ENCODE measurements around the gene CDH24. TPM values are rescaled to one million over a fixed set of nuclear protein-coding genes. Genes with fewer than 3 reads are reported as not detected.
A peak's percentile ranks its signal among the peaks of the same experiment; 100 is the strongest.

CDH24 gene
- total and polyA plus RNA-seq, 2 of the 8 experiments (the other 6 are each of a cell fraction or from before 2014, with no cell fraction given) = 18.1 to 27.6 TPM

GRCh38 chr14:23047034-23047634 is 10.2 kb downstream of the CDH24 start:
- no peak for DNase-seq (ENCODE audit: low read depth in 1 of 2, low spot score in 2 of 2)
- Histone ChIP-seq H3K4ac (replicated peaks; ENCODE audit: insufficient read length, low read depth, low read length) (no peak overlapping the region), H3K9me3 (ENCODE audit: insufficient read depth in 2 of 2, low read depth in 1 of 2, low read length in 1 of 2) (no peaks in the 10 kb centered on the region), H2AK5ac (ENCODE audit: low read depth, low read length) (no peak overlapping the region), H4K91ac (replicated peaks; ENCODE audit: insufficient read length, low read length) (no peak overlapping the region), H2BK20ac (ENCODE audit: low read length) (no peak overlapping the region), H3K79me1 (ENCODE audit: low read depth, low read length) (no peaks in the 10 kb centered on the region; the same call in 1 of the 2 replicates), H4K20me1 (replicated peaks in 1 of 2; ENCODE audit: control insufficient read depth in 1 of 2, insufficient read depth in 2 of 2, low read length in 2 of 2) (no peaks in the 10 kb centered on the region), H3K4me2 (ENCODE audit: insufficient read depth in 1 of 2, low read depth in 2 of 2, low read length in 2 of 2) (no peak overlapping the region), H3K27ac (ENCODE audit: low read depth, low read length) (no peak overlapping the region), H3K4me3 (ENCODE audit: extremely low read depth in 1 of 4, insufficient read depth in 2 of 4, low read depth in 3 of 4, low read length in 4 of 4) (no peak overlapping the region), H2BK12ac (ENCODE audit: low read depth, low read length) (no peak overlapping the region), H3K4me1 (replicated peaks in 1 of 4; ENCODE audit: control insufficient read depth in 3 of 4, insufficient read depth in 4 of 4, low read length in 3 of 4) (peaks cover 0 to 7% (median 0%) of the 10 kb centered on the region in 4 experiments; a peak in 1 of 7 replicates), H3K23ac (ENCODE audit: insufficient read length) (no peak overlapping the region), H2BK120ac (replicated peaks; ENCODE audit: low read depth, low read length) (no peak overlapping the region), H3K18ac (ENCODE audit: extremely low read depth, low read length) (no peak overlapping the region), H2BK5ac (ENCODE audit: low read depth, low read length) (0 out of 2 replicates have a peak overlapping the region, but pooled peaks have one; percentile 39), H4K8ac (ENCODE audit: extremely low read depth, insufficient read depth, low read length) (peak overlapping the region; percentile 53; the same call in 1 of the 2 replicates), H3K36me3 (ENCODE audit: control insufficient read depth in 2 of 4, insufficient read depth in 4 of 4, low read length in 3 of 4) (peaks cover 0 to 10% (median 3%) of the 10 kb centered on the region in 4 experiments; a peak in 5 of 8 replicates), H3K27me3 (replicated peaks in 1 of 4; ENCODE audit: control insufficient read depth in 3 of 4, extremely low read depth in 1 of 4, insufficient read depth in 3 of 4, low read length in 3 of 4) (no peaks in the 10 kb centered on the region), H3K14ac (ENCODE audit: insufficient read length) (no peak overlapping the region), H3K23me2 (ENCODE audit: low read depth, low read length) (no peaks in the 10 kb centered on the region), H3K9ac (replicated peaks in 1 of 4; ENCODE audit: extremely low read depth in 1 of 4, low read depth in 3 of 4, low read length in 3 of 4) (no peak overlapping the region), H2BK15ac (ENCODE audit: low read length) (no peak overlapping the region), H4K5ac (ENCODE audit: insufficient read length, low read depth, low read length) (no peak overlapping the region), H3K79me2 (ENCODE audit: control insufficient read depth in 1 of 2, insufficient read depth in 2 of 2, low read length in 2 of 2) (no peaks in the 10 kb centered on the region), H3K56ac (replicated peaks; ENCODE audit: insufficient read length, low read depth, low read length) (no peak overlapping the region), H2AFZ (ENCODE audit: low read length) (no peak overlapping the region)
- POLR2A ChIA-PET (ENCODE audit: partially characterized antibody) = interaction anchor here (0.8 to 2.4 kb wide), 7 partner anchors 10 to 66 kb away, joined by 3 to 13 read pairs (median 4); partner anchors contain the start of genes ACIN1 and C14orf119
- 66% methylated on average over 5 of the region's 6 CpGs; no CpG with 5 or more reads in 1 of the 2 experiments for WGBS, 2 experiments (ENCODE audit: extremely low coverage in 1 of 2, insufficient coverage in 1 of 2, insufficient read length in 1 of 2, insufficient replicate concordance in 2 of 2, low coverage in 1 of 2, low lambda C conversion rate in 2 of 2, missing lambda C conversion rate in 1 of 2)
- FAIRE-seq = no peak
- CTCF ChIA-PET (ENCODE audit: partially characterized antibody) = interaction anchor here (0.6 to 29.2 kb wide), 7 partner anchors 9 to 117 kb away, joined by 3 to 785 read pairs (median 5); partner anchors contain the start of gene AJUBA
- no peak for TF ChIP-seq CHD1 (IDR thresholded peaks at IDR 0.05; ENCODE audit: low read depth, low read length)
- no peak for TF ChIP-seq MAX (IDR thresholded peaks at IDR 0.05)
- TF ChIP-seq MAFK (IDR thresholded peaks at IDR 0.05; ENCODE audit: low read depth, low read length) = no peak
- no peak for TF ChIP-seq SIX5 (IDR thresholded peaks at IDR 0.05; ENCODE audit: low read depth, low read length)
- TF ChIP-seq CREB1 (IDR thresholded peaks at IDR 0.05) = no peak
- no peak for TF ChIP-seq CBX8 (IDR thresholded peaks at IDR 0.05; ENCODE audit: borderline replicate concordance, low read depth, low read length)
- no peak for TF ChIP-seq SP4 (IDR thresholded peaks at IDR 0.05; ENCODE audit: low read length)
- TF ChIP-seq CTBP2 (IDR thresholded peaks at IDR 0.05; ENCODE audit: borderline replicate concordance, insufficient read depth, insufficient read length, low read length) = no peak
- TF ChIP-seq HDAC6 (IDR thresholded peaks at IDR 0.05; ENCODE audit: low read depth, low read length) = no peak
- TF ChIP-seq YY1 (IDR thresholded peaks at IDR 0.05; ENCODE audit: low read depth, low read length) = no peak
- TF ChIP-seq KDM5A (IDR thresholded peaks at IDR 0.05; ENCODE audit: low read length) = no peak
- TF ChIP-seq JUND (IDR thresholded peaks at IDR 0.05; ENCODE audit: low read length) = no peak
- no peak for TF ChIP-seq POU5F1 (IDR thresholded peaks at IDR 0.05; ENCODE audit: low read depth, low read length)
- TF ChIP-seq TBP (IDR thresholded peaks at IDR 0.05; ENCODE audit: low read depth, low read length) = no peak
- no peak for TF ChIP-seq POLR2A (IDR thresholded peaks at IDR 0.05; ENCODE audit: control extremely low read depth in 1 of 2, low read depth in 2 of 2, low read length in 2 of 2)

Measured in H1 (cell line).